BJ (cell line): ENCODE results near the gene FAF1. TPM values are rescaled to one million over a fixed set of nuclear protein-coding genes. Genes with fewer than 3 reads are reported as not detected.
"Not testable (repeated sequence)": the region's sequence is repeated elsewhere in the genome, so short reads cannot be mapped to it uniquely, and the experiment has no call there.

ENCODE experiments used
- CTCF ChIA-PET: fragments of 350-600 bp; formaldehyde crosslinking; extraction: SDS; loops from one replicate; lab custom pipeline; 2021; ENCODE audit warnings: antibody characterized with exemption, inconsistent platforms; lab: Yijun Ruan, JAX
- POLR2A ChIA-PET: fragments of 300-600 bp; sonication (Branson Sonifier 250); formaldehyde crosslinking; extraction: SDS; loops from one replicate; lab custom pipeline; 2021; ENCODE audit warnings: antibody characterized with exemption; lab: Charles Lee
- DNase-seq: peaks from one replicate; pipeline ENCODE4 v3.0.0-alpha.2; 2011; ENCODE audit warnings: low read depth
- H3K27me3 ChIP-seq: 2 replicates; pipeline ENCODE4 v1.6.0; 2011; ENCODE audit warnings: low read length; ENCODE audit not compliant: control insufficient read depth, insufficient read depth
- H3K36me3 ChIP-seq: 2 replicates; pipeline ENCODE4 v1.5.1; 2011; ENCODE audit warnings: low read length; ENCODE audit not compliant: control insufficient read depth, insufficient read depth
- H3K4me3 ChIP-seq: 2 replicates; pipeline ENCODE4 v1.5.1; 2011; ENCODE audit warnings: low read depth, mild to moderate bottlenecking, control low read depth, low read length
- CTCF ChIP-seq: IDR thresholded peaks from 2 replicates; pipeline ENCODE4 v1.5.1; 2011; ENCODE audit warnings: low read depth, mild to moderate bottlenecking, control low read depth, inconsistent platforms, low read length, moderate library complexity; ENCODE audit not compliant: insufficient read depth
- polyA plus RNA-seq: library from polyadenylated mRNA; depleted of rRNA; stranded (reverse); fragments of >200 nt; gene quantifications from 2 replicates; pipeline ENCODE4 v1.2.3, GENCODE V29; 2011

The FAF1 gene
- polyA plus RNA-seq, 1 experiment, result 15.5 TPM

DNA sequence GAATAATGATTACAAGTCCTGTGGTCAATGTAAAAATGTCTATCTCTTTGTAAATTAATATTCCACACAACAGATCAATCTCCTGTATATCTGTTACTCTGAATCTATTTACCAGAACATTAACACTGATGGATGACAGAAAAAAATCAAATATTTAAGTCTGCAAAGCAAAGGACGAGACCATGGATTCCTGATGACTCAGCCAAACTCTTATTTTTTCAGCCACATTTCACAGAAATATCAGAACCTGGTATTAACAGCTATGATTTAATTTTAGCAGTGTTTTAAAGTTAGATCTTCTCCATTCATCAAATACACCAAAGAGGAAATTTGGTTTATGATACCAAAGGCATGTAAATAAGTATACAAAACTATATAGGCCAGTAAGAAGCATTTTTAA lies 46.1 kb downstream of the FAF1 start:
- no peaks in the 10 kb centered on the region for H3K27me3 ChIP-seq
- H3K4me3 ChIP-seq, result no peak overlapping the region
- POLR2A ChIA-PET, result no interaction called here
- CTCF ChIA-PET, result no interaction called here
- TF ChIP-seq CTCF, result no peak
- H3K36me3 ChIP-seq, result no peaks in the 10 kb centered on the region
- DNase-seq, result no peak

- DNase-seq, CTCF ChIA-PET, POLR2A ChIA-PET, H3K36me3 ChIP-seq, H3K4me3 ChIP-seq, H3K27me3 ChIP-seq: not testable (repeated sequence)
These were observed 49.7 kb downstream of the FAF1 start for GRCh38 chr1:50910356-50910755.

DNA sequence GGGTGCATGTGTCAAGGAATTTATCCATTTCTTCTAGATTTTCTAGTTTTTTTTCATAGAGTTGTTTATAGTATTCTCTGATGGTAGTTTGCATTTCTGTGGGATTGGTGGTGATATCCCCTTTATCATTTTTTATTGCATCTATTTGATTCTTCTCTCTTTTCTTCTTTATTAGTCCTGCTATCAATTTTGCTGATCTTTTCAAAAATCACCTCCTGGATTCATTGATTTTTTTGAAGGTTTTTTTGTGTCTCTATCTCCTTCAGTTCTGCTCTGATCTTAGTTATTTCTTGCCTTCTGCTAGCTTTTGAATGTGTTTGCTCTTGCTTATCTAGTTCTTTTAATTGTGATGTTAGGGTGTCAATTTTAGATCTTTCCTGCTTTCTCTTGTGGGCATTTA lies 52.5 kb downstream of the FAF1 start:
- DNase-seq, H3K36me3 ChIP-seq, H3K27me3 ChIP-seq, H3K4me3 ChIP-seq, POLR2A ChIA-PET, CTCF ChIA-PET: not testable (repeated sequence)

GRCh38 chr1:50906050-50906449 lies 54.0 kb downstream of the FAF1 start:
- H3K36me3 ChIP-seq, DNase-seq, H3K27me3 ChIP-seq, CTCF ChIA-PET, H3K4me3 ChIP-seq: not testable (repeated sequence)
- POLR2A ChIA-PET, result interaction anchor here (0.7 kb wide), 1 partner anchor 194 kb away, joined by 3 read pairs; no protein-coding TSS in a partner anchor

- no peaks in the 10 kb centered on the region for H3K27me3 ChIP-seq
- H3K36me3 ChIP-seq, result no peaks in the 10 kb centered on the region
- ChIA-PET POLR2A (no interaction called here), CTCF (interaction anchor here (0.6 kb wide), 1 partner anchor 18 kb away, joined by 3 read pairs; no protein-coding TSS in a partner anchor)
- no peak for DNase-seq
- no peak overlapping the region for H3K4me3 ChIP-seq
- no peak for TF ChIP-seq CTCF
These were observed 57.6 kb downstream of the FAF1 start for GRCh38 chr1:50902419-50902818.

- no peak for TF ChIP-seq CTCF
- no peak for DNase-seq
- Histone ChIP-seq H3K36me3 (no peaks in the 10 kb centered on the region), H3K4me3 (no peak overlapping the region), H3K27me3 (no peaks in the 10 kb centered on the region)
- POLR2A ChIA-PET, result no interaction called here
- CTCF ChIA-PET, result interaction anchor here (0.7 kb wide), 1 partner anchor 20 kb away, joined by 3 read pairs; no protein-coding TSS in a partner anchor
These were observed 58.2 kb downstream of the FAF1 start for GRCh38 chr1:50901872-50902271.

GRCh38 chr1:50898773-50899172 lies 61.3 kb downstream of the FAF1 start:
- H3K27me3 ChIP-seq, result no peaks in the 10 kb centered on the region
- DNase-seq, result no peak
- TF ChIP-seq CTCF, result no peak
- POLR2A ChIA-PET, result no interaction called here
- H3K36me3 ChIP-seq, result no peaks in the 10 kb centered on the region
- no peak overlapping the region for H3K4me3 ChIP-seq
- CTCF ChIA-PET, result interaction anchor here (0.9 to 1.3 kb wide), 2 partner anchors 20 to 31 kb away, joined by 3 to 5 read pairs; no protein-coding TSS in a partner anchor
